ENCODE results near the gene MNT. TPM values are rescaled to one million over a fixed set of nuclear protein-coding genes. Genes with fewer than 3 reads are reported as not detected.

The MNT gene
- total RNA-seq, 2 donors from 2014 or later: 28.7 to 33.2 TPM

GRCh38 chr17:2361010-2361760, 39.7 kb downstream of the MNT start:
- H3K36me3 Mint-ChIP-seq (ENCODE audit: low read depth): peaks cover 13% of the 10 kb centered on the region
- H3K27ac Mint-ChIP-seq: no peak overlapping the region
- no peaks in the 10 kb centered on the region for H3K27me3 Mint-ChIP-seq
- ATAC-seq (replicated peaks): no peak
- no peaks in the 10 kb centered on the region for H3K4me1 Mint-ChIP-seq
- H3K9me3 Mint-ChIP-seq: no peaks in the 10 kb centered on the region
- H3K4me3 Mint-ChIP-seq: no peak overlapping the region

- Mint-ChIP-seq H3K9me3 (no peaks in the 10 kb centered on the region), H3K27me3 (no peaks in the 10 kb centered on the region), H3K4me1 (peaks cover 9% of the 10 kb centered on the region), H3K36me3 (ENCODE audit: low read depth) (peaks cover 9% of the 10 kb centered on the region), H3K27ac (no peak overlapping the region), H3K4me3 (no peak overlapping the region)
- ATAC-seq (replicated peaks): no peak
Measured at GRCh38 chr17:2357931-2358434, 42.9 kb downstream of the MNT start.

- H3K4me3 Mint-ChIP-seq: no peak overlapping the region
- no peak overlapping the region for H3K27ac Mint-ChIP-seq
- peaks cover 9% of the 10 kb centered on the region for H3K4me1 Mint-ChIP-seq
- H3K36me3 Mint-ChIP-seq (ENCODE audit: low read depth): peaks cover 9% of the 10 kb centered on the region
- ATAC-seq (replicated peaks): no peak
- no peaks in the 10 kb centered on the region for H3K9me3 Mint-ChIP-seq
- H3K27me3 Mint-ChIP-seq: no peaks in the 10 kb centered on the region
Measured at GRCh38 chr17:2357237-2357636, 43.6 kb downstream of the MNT start.

GRCh38 chr17:2354311-2354710, 46.5 kb downstream of the MNT start:
- H3K4me1 Mint-ChIP-seq: peaks cover 9% of the 10 kb centered on the region
- H3K27me3 Mint-ChIP-seq: no peaks in the 10 kb centered on the region
- no peak overlapping the region for H3K4me3 Mint-ChIP-seq
- no peak overlapping the region for H3K27ac Mint-ChIP-seq
- ATAC-seq (replicated peaks): no peak
- H3K9me3 Mint-ChIP-seq: no peaks in the 10 kb centered on the region
- H3K36me3 Mint-ChIP-seq (ENCODE audit: low read depth): no peaks in the 10 kb centered on the region

GRCh38 chr17:2351269-2351668, 49.6 kb downstream of the MNT start:
- no peak for ATAC-seq (replicated peaks)
- Mint-ChIP-seq H3K36me3 (ENCODE audit: low read depth) (no peaks in the 10 kb centered on the region), H3K9me3 (no peaks in the 10 kb centered on the region), H3K4me3 (no peak overlapping the region), H3K4me1 (peaks cover 9% of the 10 kb centered on the region), H3K27me3 (no peaks in the 10 kb centered on the region), H3K27ac (no peak overlapping the region)

GRCh38 chr17:2347805-2348685, 52.8 kb downstream of the MNT start:
- Mint-ChIP-seq H3K4me1 (no peaks in the 10 kb centered on the region), H3K9me3 (no peaks in the 10 kb centered on the region), H3K4me3 (no peak overlapping the region), H3K36me3 (ENCODE audit: low read depth) (peaks cover 11% of the 10 kb centered on the region), H3K27me3 (no peaks in the 10 kb centered on the region), H3K27ac (no peak overlapping the region)
- no peak for ATAC-seq (replicated peaks)

- no peak overlapping the region for H3K27ac Mint-ChIP-seq
- no peaks in the 10 kb centered on the region for H3K9me3 Mint-ChIP-seq
- no peaks in the 10 kb centered on the region for H3K27me3 Mint-ChIP-seq
- peaks cover 17% of the 10 kb centered on the region for H3K36me3 Mint-ChIP-seq (ENCODE audit: low read depth)
- ATAC-seq (replicated peaks): no peak
- H3K4me1 Mint-ChIP-seq: no peaks in the 10 kb centered on the region
- H3K4me3 Mint-ChIP-seq: no peak overlapping the region
Measured at GRCh38 chr17:2346475-2346874, 54.4 kb downstream of the MNT start.

- Mint-ChIP-seq H3K27me3 (no peaks in the 10 kb centered on the region), H3K4me3 (no peak overlapping the region), H3K36me3 (ENCODE audit: low read depth) (peaks cover 17% of the 10 kb centered on the region), H3K27ac (no peak overlapping the region), H3K4me1 (no peaks in the 10 kb centered on the region), H3K9me3 (no peaks in the 10 kb centered on the region)
- ATAC-seq (replicated peaks): no peak
Measured at GRCh38 chr17:2344528-2344927, 56.3 kb downstream of the MNT start.

- no peaks in the 10 kb centered on the region for H3K9me3 Mint-ChIP-seq
- H3K4me1 Mint-ChIP-seq: peaks cover 2% of the 10 kb centered on the region
- H3K27me3 Mint-ChIP-seq: no peaks in the 10 kb centered on the region
- peaks cover 17% of the 10 kb centered on the region for H3K36me3 Mint-ChIP-seq (ENCODE audit: low read depth)
- H3K27ac Mint-ChIP-seq: no peak overlapping the region
- no peak overlapping the region for H3K4me3 Mint-ChIP-seq
- peak; percentile 70 for ATAC-seq (replicated peaks)
Measured at GRCh38 chr17:2343421-2343820, 57.4 kb downstream of the MNT start.

GRCh38 chr17:2338315-2338657, 62.6 kb downstream of the MNT start:
- H3K4me3 Mint-ChIP-seq: peak overlapping the region; percentile 81
- H3K9me3 Mint-ChIP-seq: no peaks in the 10 kb centered on the region
- H3K27ac Mint-ChIP-seq: peak overlapping the region; percentile 68
- H3K27me3 Mint-ChIP-seq: no peaks in the 10 kb centered on the region
- peaks cover 6% of the 10 kb centered on the region for H3K36me3 Mint-ChIP-seq (ENCODE audit: low read depth)
- H3K4me1 Mint-ChIP-seq: peaks cover 4% of the 10 kb centered on the region
- no peak for ATAC-seq (replicated peaks)

- H3K4me1 Mint-ChIP-seq: peaks cover 4% of the 10 kb centered on the region
- ATAC-seq (replicated peaks): peak; percentile 57
- no peaks in the 10 kb centered on the region for H3K9me3 Mint-ChIP-seq
- peak overlapping the region; percentile 81 for H3K4me3 Mint-ChIP-seq
- no peak overlapping the region for H3K27ac Mint-ChIP-seq
- H3K36me3 Mint-ChIP-seq (ENCODE audit: low read depth): peaks cover 6% of the 10 kb centered on the region
- no peaks in the 10 kb centered on the region for H3K27me3 Mint-ChIP-seq
Measured at GRCh38 chr17:2337544-2338314, 63.1 kb downstream of the MNT start.

GRCh38 chr17:2336852-2337543, 63.9 kb downstream of the MNT start, which contains the start of gene SGSM2:
SGSM2 (plus strand) TSS chr17:2337501; CDS start chr17:2337689, 188 bp downstream.
- peaks cover 4% of the 10 kb centered on the region for H3K4me1 Mint-ChIP-seq
- no peaks in the 10 kb centered on the region for H3K27me3 Mint-ChIP-seq
- peaks cover 5% of the 10 kb centered on the region for H3K36me3 Mint-ChIP-seq (ENCODE audit: low read depth)
- H3K27ac Mint-ChIP-seq: peak within 1 kb of the TSS; percentile 98
- ATAC-seq (replicated peaks): peak; percentile 45
- peak within 1 kb of the TSS; percentile 81 for H3K4me3 Mint-ChIP-seq
- no peaks in the 10 kb centered on the region for H3K9me3 Mint-ChIP-seq

GRCh38 chr17:2336215-2336851, 64.5 kb downstream of the MNT start, which contains the start of gene TSR1:
TSR1 (minus strand) TSS chr17:2336457; CDS start chr17:2336427, 30 bp downstream.
- no peaks in the 10 kb centered on the region for H3K36me3 Mint-ChIP-seq (ENCODE audit: low read depth)
- peak within 1 kb of the TSS; percentile 98 for H3K27ac Mint-ChIP-seq
- peak; percentile 95 for ATAC-seq (replicated peaks)
- H3K4me1 Mint-ChIP-seq: peaks cover 4% of the 10 kb centered on the region
- no peak within 1 kb of the TSS for H3K4me3 Mint-ChIP-seq
- H3K27me3 Mint-ChIP-seq: no peaks in the 10 kb centered on the region
- no peaks in the 10 kb centered on the region for H3K9me3 Mint-ChIP-seq

All from activated T-helper 17 cell treated with anti-CD3 and anti-CD28 coated beads, Interleukin-2, amount 50 U/mL, for 72 hours (primary cell).